ENCODE measurements around the gene PXDC1.

PXDC1 gene

DNA sequence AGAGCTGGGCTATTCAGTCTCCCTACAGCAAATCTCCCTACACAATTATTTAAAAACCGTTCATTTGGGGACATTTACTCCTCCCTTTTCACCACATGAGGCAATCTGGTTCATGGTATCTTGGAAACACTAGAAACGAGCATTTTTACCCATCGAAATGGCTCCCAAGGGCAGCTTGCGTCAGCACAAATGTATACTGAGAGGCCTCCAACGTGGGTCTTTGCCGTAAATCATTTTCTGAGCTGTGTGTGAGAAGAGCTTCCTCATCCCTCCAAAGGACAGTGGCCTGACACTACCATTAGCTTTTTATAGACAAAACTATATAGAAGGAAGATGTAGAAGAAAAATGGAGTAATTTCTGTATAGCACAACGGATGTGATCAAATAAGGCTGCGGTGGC, 30.0 kb upstream of the PXDC1 start:
- DNase-seq (ENCODE audit: low read depth in 2 of 2) = no peak
- TF ChIP-seq, protein P1, sequence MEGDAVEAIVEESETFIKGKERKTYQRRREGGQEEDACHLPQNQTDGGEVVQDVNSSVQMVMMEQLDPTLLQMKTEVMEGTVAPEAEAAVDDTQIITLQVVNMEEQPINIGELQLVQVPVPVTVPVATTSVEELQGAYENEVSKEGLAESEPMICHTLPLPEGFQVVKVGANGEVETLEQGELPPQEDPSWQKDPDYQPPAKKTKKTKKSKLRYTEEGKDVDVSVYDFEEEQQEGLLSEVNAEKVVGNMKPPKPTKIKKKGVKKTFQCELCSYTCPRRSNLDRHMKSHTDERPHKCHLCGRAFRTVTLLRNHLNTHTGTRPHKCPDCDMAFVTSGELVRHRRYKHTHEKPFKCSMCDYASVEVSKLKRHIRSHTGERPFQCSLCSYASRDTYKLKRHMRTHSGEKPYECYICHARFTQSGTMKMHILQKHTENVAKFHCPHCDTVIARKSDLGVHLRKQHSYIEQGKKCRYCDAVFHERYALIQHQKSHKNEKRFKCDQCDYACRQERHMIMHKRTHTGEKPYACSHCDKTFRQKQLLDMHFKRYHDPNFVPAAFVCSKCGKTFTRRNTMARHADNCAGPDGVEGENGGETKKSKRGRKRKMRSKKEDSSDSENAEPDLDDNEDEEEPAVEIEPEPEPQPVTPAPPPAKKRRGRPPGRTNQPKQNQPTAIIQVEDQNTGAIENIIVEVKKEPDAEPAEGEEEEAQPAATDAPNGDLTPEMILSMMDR (IDR thresholded peaks at IDR 0.05; ENCODE audit: low read depth, low read length) = no peak

DNA sequence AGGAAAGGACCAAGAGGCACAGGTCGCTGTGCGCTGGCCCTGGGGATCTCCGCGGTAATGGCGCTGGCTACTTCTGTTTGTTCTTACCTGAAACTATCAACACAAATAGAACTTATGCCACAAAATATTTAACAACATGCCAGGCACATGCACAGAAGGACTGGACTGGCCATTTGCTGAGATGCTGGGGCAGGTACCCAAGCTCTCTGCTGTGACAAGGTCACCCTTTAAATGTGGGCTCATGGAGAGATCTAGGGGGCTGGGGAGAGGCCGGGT, 28.0 kb upstream of the PXDC1 start:
- no peak overlapping the region for H3K4me3 ChIP-seq (replicated peaks in 1 of 2; ENCODE audit: low read depth in 2 of 2, low read length in 2 of 2)
- TF ChIP-seq, protein P1 (IDR thresholded peaks at IDR 0.05; ENCODE audit: low read depth, low read length) = no peak
- DNase-seq (ENCODE audit: low read depth in 2 of 2) = no peak

More for the DNA sequence above, 30.0 kb upstream of the PXDC1 start:
- no peak overlapping the region for H3K4me3 ChIP-seq (replicated peaks in 1 of 2; ENCODE audit: low read depth in 2 of 2, low read length in 2 of 2)

DNA sequence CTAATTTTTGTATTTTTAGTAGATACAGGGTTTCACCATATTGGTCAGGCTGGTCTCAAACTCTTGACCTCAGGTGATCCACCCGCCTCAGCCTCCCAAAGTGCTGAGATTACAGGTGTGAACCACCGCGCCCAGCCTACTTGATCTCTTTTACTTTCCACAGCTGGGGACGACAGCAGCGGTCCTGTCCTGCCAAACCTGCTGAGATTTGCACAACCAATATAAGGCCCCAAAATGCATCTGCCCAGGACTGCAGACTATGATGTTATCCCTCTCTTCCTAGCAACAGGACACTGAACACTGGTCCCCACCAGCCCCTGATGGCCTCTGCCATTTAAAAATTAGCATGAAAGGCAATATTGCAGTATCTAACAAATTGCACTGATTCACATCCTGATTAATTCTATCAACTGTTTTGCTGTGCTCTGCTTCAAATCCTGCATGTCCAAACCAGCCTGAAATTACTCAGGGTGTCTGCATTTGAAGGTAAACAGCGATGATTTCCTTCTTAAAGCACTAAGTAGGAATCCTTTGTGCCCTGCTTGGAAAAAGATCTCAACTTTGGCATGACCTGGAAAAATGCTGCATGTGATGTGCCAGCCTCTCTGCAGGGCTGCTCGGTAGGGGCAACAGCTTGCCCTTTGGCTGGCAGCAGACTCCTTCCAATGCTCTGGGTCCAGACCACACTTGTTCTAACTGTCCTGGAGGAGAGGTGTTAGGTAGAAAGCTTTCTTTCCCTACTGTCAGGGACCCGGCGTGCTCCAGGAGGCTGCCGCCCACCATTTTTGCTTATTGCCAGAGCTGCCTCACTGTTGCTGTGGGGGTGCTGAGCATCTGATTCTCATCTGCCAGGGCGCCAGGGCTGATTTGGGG, 27.4 kb upstream of the PXDC1 start:
- no peak overlapping the region for H3K4me3 ChIP-seq (replicated peaks in 1 of 2; ENCODE audit: low read depth in 2 of 2, low read length in 2 of 2)
- DNase-seq (ENCODE audit: low read depth in 2 of 2) = no peak
- TF ChIP-seq, protein P1 (IDR thresholded peaks at IDR 0.05; ENCODE audit: low read depth, low read length) = no peak

DNA sequence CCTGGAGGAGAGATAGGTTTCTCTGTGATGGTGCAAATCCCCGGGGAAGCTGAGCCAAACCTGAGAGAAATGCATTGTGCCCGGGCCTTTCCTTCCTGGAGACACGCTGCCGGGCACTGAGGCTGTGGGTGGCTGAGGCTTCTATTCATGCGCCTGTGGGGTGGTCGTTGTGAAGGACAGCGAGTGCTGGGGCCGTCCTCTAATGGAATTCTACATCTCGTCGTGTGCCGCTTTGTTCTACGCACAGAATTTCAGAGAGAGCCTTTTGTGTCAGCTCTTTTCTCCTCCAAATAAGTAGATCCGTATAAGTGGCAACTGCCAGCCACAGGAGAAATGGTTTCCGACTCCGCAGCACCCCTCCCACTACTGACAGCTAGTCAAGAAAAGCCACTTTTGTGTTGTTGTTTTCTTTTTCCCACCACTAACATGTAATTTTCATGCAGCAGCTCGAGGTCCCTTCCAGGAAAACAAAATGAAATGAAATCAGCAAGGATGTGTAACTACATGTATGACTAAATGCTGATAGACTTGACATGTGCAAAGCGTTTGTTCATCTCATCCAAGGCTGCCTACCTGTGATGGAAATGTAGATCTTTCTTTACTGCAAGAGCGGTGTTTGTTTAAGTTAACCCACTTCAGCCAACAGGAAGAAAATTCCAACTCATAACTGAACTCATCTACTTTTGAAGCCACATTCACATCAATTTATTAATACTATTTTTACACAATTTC, 26.4 kb upstream of the PXDC1 start:
- DNase-seq (ENCODE audit: low read depth in 2 of 2) = no peak
- TF ChIP-seq, protein P1 (IDR thresholded peaks at IDR 0.05; ENCODE audit: low read depth, low read length) = no peak
- H3K4me3 ChIP-seq (replicated peaks in 1 of 2; ENCODE audit: low read depth in 2 of 2, low read length in 2 of 2) = no peak overlapping the region

DNA sequence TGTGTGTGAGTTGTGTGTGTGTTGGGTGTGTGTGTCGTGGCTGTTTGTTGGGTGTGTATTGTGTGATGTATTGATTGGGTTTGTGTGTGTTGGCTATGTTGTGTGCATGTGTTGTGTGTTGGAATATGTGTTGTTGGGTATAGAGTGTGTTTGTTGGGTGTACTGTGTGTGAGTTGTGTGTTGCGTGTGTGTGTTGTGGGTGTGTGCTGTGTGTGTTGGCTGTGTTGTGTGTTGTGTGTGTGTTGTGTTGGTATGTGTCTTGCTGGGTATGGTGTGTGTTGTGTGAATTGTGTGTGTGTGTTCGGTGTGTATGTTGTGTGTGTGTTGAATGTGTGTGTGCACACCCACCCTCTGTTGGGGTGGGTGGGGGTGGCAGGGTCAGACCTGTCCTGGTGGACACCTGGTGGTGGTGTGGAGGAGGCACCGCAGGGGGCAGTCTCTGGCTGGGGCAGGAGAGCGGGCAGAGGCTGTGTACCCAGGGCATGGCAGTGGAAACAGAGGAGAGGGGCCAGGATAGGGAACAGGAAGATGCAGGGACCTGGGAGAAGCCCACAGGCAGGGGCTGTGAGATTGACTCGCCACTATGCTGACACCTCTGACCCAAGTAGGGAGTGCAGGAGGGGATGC, 25.5 kb upstream of the PXDC1 start:
- no peak overlapping the region for H3K4me3 ChIP-seq (replicated peaks in 1 of 2; ENCODE audit: low read depth in 2 of 2, low read length in 2 of 2)
- DNase-seq (ENCODE audit: low read depth in 2 of 2) = no peak
- TF ChIP-seq, protein P1 (IDR thresholded peaks at IDR 0.05; ENCODE audit: low read depth, low read length) = no peak

DNA sequence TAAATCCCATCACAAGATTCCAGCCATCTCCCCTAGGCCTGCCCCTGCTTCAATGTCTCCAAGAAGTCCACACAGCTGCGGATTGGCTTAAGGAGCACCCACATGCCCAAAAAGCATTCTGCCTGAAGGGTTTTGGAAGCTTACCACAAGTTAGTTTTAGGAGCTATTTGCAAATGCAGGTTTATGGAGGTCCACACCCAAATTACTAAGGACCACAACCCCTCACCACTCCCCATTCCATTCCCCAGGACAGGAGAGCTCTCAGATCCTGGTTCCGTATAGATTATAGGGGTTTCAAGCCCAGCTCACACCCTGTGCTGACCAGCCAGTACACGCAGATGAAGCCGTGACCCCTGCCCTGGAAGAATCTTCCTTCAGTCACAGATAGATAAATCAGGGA, 24.3 kb upstream of the PXDC1 start:
- no peak overlapping the region for H3K4me3 ChIP-seq (replicated peaks in 1 of 2; ENCODE audit: low read depth in 2 of 2, low read length in 2 of 2)
- DNase-seq (ENCODE audit: low read depth in 2 of 2) = no peak
- TF ChIP-seq, protein P1 (IDR thresholded peaks at IDR 0.05; ENCODE audit: low read depth, low read length) = no peak

Data from cardiac fibroblast (primary cell).